Adrenal gland (tissue), 12 donors: ENCODE data around the gene ARHGEF37. TPM values are rescaled to one million over a fixed set of nuclear protein-coding genes. Genes with fewer than 3 reads are reported as not detected.

Experiments used
- DNase-seq, 7 donors: peaks; one replicate each; pipeline ENCODE4 v3.0.0-alpha.2; 2019 to 2020
- H3K27ac ChIP-seq, 5 donors: fragments of 200-600 bp; sonication (generic) in 4 of 5; 1 replicate in 3 of 5; 2 replicates in 2 of 5; pipeline versions ENCODE4 v1.5.1 to v1.8.0; 2016 to 2020; ENCODE audit warnings: mild to moderate bottlenecking in 1 of 5
- H3K27me3 ChIP-seq: fragments of 200-600 bp; 2 replicates; pipeline ENCODE4 v1.8.0; 2021
- H3K36me3 ChIP-seq, 2 donors: fragments of 200-600 bp; replicated peaks in 1 of 2; 1 replicate in 1 of 2; 2 replicates in 1 of 2; pipeline versions ENCODE4 v1.5.1 to v1.8.0; 2018 to 2022
- H3K4me1 ChIP-seq, 2 donors: fragments of 200-600 bp; replicated peaks in 1 of 2; 1 replicate in 1 of 2; 2 replicates in 1 of 2; pipeline versions ENCODE4 v1.5.1 to v1.8.0; 2018 to 2021
- H3K4me3 ChIP-seq, 4 donors: fragments of 200-600 bp; sonication (generic) in 3 of 4; one replicate each; pipeline ENCODE4 v1.5.1; 2016 to 2018
- H3K9me3 ChIP-seq, 3 donors: fragments of 200-600 bp; sonication (generic) in 1 of 3; replicated peaks in 1 of 3; 1 replicate in 2 of 3; 2 replicates in 1 of 3; pipeline versions ENCODE4 v1.5.1 to v1.8.0; 2016 to 2021
- POLR2A ChIP-seq, 2 donors: fragments of 450-650 bp; IDR thresholded peaks; one replicate each; pipeline ENCODE4 v1.6.1; 2017; ENCODE audit warnings: antibody characterized with exemption in 2 of 2, mild to moderate bottlenecking in 2 of 2, moderate library complexity in 1 of 2
- WGBS, 4 donors: extraction: QIAGEN DNeasy Blood & Tissue Kit in 2 of 4; methylation state at CpG; one replicate each; pipeline versions ENCODE4 v1.1.5 to v1.1.7; 2013 to 2017; 5-methylcytosine and 5-hydroxymethylcytosine counted together
- intact Hi-C, 2 donors: fragments of 100-400 bp; cut with DNase I; formaldehyde crosslinking; loops; one replicate each; pipeline versions ENCODE4 v1.14.1 to v1.15.0; 2022 to 2023
- polyA plus RNA-seq, 3 donors: library from polyadenylated mRNA; stranded (reverse); fragments of 200-250 nt in 2 of 3; fragments of 350-450 nt in 1 of 3; fragmentation: Illumina TruSeq in 1 of 3; extraction: RNeasy Lipid Tissue Mini Kit (QIAGEN cat#74804) in 1 of 3; gene quantifications; one replicate each; pipeline ENCODE4 v1.2.3, GENCODE V29; 2013 to 2014
- total RNA-seq, 9 donors: library from RNA; depleted of rRNA in 4 of 9; stranded (reverse); fragments of >200 nt in 4 of 9; fragments of 120-200 nt in 1 of 9; fragmentation: NEBNext Ultra II Directional in 1 of 9; extraction: Animal tissue kit (Norgen Biotek cat#: 25700) in 1 of 9; gene quantifications; one replicate each; pipeline versions ENCODE4 v1.1.0 to v1.2.4, GENCODE V29; 2013 to 2023
- TF ChIP-seq, protein P1 (sequence below), 6 experiments: fragments of 450-650 bp in 4 of 6; fragments of 200-600 bp in 2 of 6; sonication (generic) in 1 of 6; IDR thresholded peaks; 1 replicate in 5 of 6; 2 replicates in 1 of 6; pipeline versions ENCODE4 v1.5.1 to v1.8.0; 2016 to 2021; ENCODE audit warnings: antibody characterized with exemption in 6 of 6, mild to moderate bottlenecking in 2 of 6, moderate library complexity in 1 of 6
- donor health status: healthy with polysubstance abuse.
- donor health status: Bipolar disorder and iron deficiency.
- donor health status: DM: yes; HTN: yes; CAD: no.
- donor health status: DM: no; HTN: no; CAD: no.
- donor health status: DM: no; HTN: no; CAD: no.
- donor health status: DM: yes; HTN: yes; CAD: no.

ARHGEF37 gene
- total and polyA plus RNA-seq, 12 donors: 0.83 to 8.4 (median 4.0) TPM

GRCh38 chr5:149540089-149540488 lies 41.2 kb upstream of the ARHGEF37 start:
- WGBS, 4 donors: 58 to 62% (median 61%) methylated on average over 3 of the region's 3 CpGs
- TF ChIP-seq, protein P1, sequence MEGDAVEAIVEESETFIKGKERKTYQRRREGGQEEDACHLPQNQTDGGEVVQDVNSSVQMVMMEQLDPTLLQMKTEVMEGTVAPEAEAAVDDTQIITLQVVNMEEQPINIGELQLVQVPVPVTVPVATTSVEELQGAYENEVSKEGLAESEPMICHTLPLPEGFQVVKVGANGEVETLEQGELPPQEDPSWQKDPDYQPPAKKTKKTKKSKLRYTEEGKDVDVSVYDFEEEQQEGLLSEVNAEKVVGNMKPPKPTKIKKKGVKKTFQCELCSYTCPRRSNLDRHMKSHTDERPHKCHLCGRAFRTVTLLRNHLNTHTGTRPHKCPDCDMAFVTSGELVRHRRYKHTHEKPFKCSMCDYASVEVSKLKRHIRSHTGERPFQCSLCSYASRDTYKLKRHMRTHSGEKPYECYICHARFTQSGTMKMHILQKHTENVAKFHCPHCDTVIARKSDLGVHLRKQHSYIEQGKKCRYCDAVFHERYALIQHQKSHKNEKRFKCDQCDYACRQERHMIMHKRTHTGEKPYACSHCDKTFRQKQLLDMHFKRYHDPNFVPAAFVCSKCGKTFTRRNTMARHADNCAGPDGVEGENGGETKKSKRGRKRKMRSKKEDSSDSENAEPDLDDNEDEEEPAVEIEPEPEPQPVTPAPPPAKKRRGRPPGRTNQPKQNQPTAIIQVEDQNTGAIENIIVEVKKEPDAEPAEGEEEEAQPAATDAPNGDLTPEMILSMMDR (IDR thresholded peaks at IDR 0.05): no peak
- no peak for TF ChIP-seq POLR2A (IDR thresholded peaks at IDR 0.05)
- no peak overlapping the region for H3K4me3 ChIP-seq
- H3K27ac ChIP-seq: peak overlapping the region in 1 of 5 donors; percentile 28
- H3K4me1 ChIP-seq: peaks cover 19 to 75% of the 10 kb centered on the region in 2 donors
- intact Hi-C loops: loop anchor here in 1 of 2 donors (10.0 kb wide), 1 partner anchor 45 kb away; no protein-coding TSS in a partner anchor
- no peaks in the 10 kb centered on the region for H3K27me3 ChIP-seq
- H3K36me3 ChIP-seq: peaks cover 0 to 19% of the 10 kb centered on the region in 2 donors
- DNase-seq: no peak
- no peaks in the 10 kb centered on the region for H3K9me3 ChIP-seq

- intact Hi-C loops: loop anchor here in 1 of 2 donors (10.0 kb wide), 1 partner anchor 47 kb away; no protein-coding TSS in a partner anchor
- no peak overlapping the region for H3K27ac ChIP-seq
- WGBS, 4 donors: 57 to 68% (median 62%) methylated on average over 6 of the region's 6 CpGs
- peaks cover 20 to 75% of the 10 kb centered on the region in 2 donors for H3K4me1 ChIP-seq
- no peaks in the 10 kb centered on the region for H3K27me3 ChIP-seq
- no peak for TF ChIP-seq POLR2A (IDR thresholded peaks at IDR 0.05)
- TF ChIP-seq, protein P1 (IDR thresholded peaks at IDR 0.05): no peak
- H3K36me3 ChIP-seq: peaks cover 0 to 34% of the 10 kb centered on the region in 2 donors
- peak in 2 of 7 donors; percentile 37 for DNase-seq
- no peaks in the 10 kb centered on the region for H3K9me3 ChIP-seq
- H3K4me3 ChIP-seq: no peak overlapping the region
Measured at GRCh38 chr5:149541893-149542292, 39.4 kb upstream of the ARHGEF37 start.

DNA sequence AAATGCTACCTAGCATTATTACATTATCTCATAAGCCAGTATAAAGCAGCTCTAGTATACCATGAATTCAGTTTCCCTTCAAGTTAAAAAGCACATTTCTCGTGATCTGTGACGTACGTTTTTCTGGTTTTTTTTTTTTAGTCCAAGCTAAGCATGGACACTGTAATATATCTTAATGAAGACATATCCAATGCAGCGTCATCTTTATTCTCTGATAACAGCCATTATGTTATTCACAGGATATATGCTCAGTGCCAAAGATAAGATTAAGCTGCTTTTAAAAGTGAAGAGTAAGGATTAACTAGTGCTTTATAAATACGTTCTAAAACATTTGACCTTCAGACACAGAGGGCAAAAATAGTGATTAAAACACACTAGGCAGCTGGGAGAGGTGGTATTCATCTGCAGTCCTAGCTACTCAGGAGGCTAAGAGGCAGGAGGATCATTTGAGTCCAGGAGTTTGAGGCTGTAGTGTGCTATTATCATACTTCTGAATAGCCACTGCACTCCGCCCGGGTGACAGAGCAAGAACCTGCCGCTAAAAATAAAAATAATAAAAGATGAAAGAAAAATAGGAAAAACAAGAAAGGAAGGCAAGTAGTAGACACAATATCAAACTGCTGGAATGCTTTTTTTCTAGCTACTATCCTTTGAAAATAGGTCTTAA lies 37.8 kb upstream of the ARHGEF37 start:
- peaks cover 0 to 36% of the 10 kb centered on the region in 2 donors for H3K36me3 ChIP-seq
- intact Hi-C loops: loop anchor here in 1 of 2 donors (10.0 kb wide), 1 partner anchor 49 kb away; no protein-coding TSS in a partner anchor
- DNase-seq: no peak
- H3K4me1 ChIP-seq: peaks cover 34 to 91% of the 10 kb centered on the region in 2 donors
- no peaks in the 10 kb centered on the region for H3K27me3 ChIP-seq
- no peak overlapping the region for H3K4me3 ChIP-seq
- H3K9me3 ChIP-seq: no peaks in the 10 kb centered on the region
- 23 to 27% (median 26%) methylated on average over 8 of the region's 8 CpGs for WGBS, 4 donors
- H3K27ac ChIP-seq: peak overlapping the region in 4 of 5 donors; percentile 28 to 81 (median 52)
- TF ChIP-seq, protein P1 (IDR thresholded peaks at IDR 0.05): no peak
- no peak for TF ChIP-seq POLR2A (IDR thresholded peaks at IDR 0.05)

GRCh38 chr5:149544028-149544420 lies 37.3 kb upstream of the ARHGEF37 start:
- intact Hi-C loops: loop anchor here in 1 of 2 donors (10.0 kb wide), 1 partner anchor 49 kb away; no protein-coding TSS in a partner anchor
- H3K9me3 ChIP-seq: no peaks in the 10 kb centered on the region
- DNase-seq: no peak
- TF ChIP-seq, protein P1 (IDR thresholded peaks at IDR 0.05): no peak
- no peak for TF ChIP-seq POLR2A (IDR thresholded peaks at IDR 0.05)
- no peaks in the 10 kb centered on the region for H3K27me3 ChIP-seq
- WGBS, 4 donors: 59 to 75% (median 65%) methylated on average over 3 of the region's 3 CpGs
- no peak overlapping the region for H3K4me3 ChIP-seq
- peaks cover 0 to 37% of the 10 kb centered on the region in 2 donors for H3K36me3 ChIP-seq
- H3K27ac ChIP-seq: peak overlapping the region in 4 of 5 donors; percentile 23 to 81 (median 37)
- H3K4me1 ChIP-seq: peaks cover 32 to 93% of the 10 kb centered on the region in 2 donors
